22Rv1 (cell line): Measurements from ENCODE around the gene BORCS5.

ENCODE experiments used
- ZFX ChIP-seq: fragments of 450-650 bp; IDR thresholded peaks from 2 replicates; pipeline ENCODE4 v1.6.1; 2017; ENCODE audit warnings: antibody characterized with exemption, borderline replicate concordance
- TF ChIP-seq, protein P1 (sequence below): fragments of 450-650 bp; IDR thresholded peaks from 2 replicates; pipeline ENCODE4 v1.5.1; 2017; ENCODE audit warnings: mild to moderate bottlenecking

DNA sequence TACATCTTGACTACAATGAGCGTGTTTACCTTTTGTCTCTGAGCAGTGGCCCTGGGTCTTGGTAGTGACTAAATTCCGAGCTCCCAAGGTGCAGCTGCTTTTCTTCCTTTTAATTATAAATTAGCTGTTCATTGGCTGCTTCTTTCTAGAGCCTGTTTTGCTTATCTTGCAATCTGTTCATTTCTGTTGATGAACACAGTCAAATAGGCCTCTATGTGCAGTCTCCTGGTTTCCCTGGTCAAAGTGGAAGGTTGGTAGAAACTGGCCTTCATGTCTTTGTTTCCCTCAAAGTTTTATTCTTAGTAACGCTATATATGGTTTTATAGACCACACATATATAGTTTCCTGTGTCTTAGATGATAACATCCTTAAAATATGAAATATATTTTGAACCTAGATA lies 111.7 kb downstream of the BORCS5 start:
- TF ChIP-seq, protein P1, sequence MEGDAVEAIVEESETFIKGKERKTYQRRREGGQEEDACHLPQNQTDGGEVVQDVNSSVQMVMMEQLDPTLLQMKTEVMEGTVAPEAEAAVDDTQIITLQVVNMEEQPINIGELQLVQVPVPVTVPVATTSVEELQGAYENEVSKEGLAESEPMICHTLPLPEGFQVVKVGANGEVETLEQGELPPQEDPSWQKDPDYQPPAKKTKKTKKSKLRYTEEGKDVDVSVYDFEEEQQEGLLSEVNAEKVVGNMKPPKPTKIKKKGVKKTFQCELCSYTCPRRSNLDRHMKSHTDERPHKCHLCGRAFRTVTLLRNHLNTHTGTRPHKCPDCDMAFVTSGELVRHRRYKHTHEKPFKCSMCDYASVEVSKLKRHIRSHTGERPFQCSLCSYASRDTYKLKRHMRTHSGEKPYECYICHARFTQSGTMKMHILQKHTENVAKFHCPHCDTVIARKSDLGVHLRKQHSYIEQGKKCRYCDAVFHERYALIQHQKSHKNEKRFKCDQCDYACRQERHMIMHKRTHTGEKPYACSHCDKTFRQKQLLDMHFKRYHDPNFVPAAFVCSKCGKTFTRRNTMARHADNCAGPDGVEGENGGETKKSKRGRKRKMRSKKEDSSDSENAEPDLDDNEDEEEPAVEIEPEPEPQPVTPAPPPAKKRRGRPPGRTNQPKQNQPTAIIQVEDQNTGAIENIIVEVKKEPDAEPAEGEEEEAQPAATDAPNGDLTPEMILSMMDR = no peak
- TF ChIP-seq ZFX = no peak
